COLO829 (cell line): Measurements from ENCODE around the gene ZNF598.

Experiments used
- DNase-seq: peaks from one replicate; pipeline ENCODE4 v3.0.0; 2012; ENCODE audit warnings: low spot score

The ZNF598 gene

DNA sequence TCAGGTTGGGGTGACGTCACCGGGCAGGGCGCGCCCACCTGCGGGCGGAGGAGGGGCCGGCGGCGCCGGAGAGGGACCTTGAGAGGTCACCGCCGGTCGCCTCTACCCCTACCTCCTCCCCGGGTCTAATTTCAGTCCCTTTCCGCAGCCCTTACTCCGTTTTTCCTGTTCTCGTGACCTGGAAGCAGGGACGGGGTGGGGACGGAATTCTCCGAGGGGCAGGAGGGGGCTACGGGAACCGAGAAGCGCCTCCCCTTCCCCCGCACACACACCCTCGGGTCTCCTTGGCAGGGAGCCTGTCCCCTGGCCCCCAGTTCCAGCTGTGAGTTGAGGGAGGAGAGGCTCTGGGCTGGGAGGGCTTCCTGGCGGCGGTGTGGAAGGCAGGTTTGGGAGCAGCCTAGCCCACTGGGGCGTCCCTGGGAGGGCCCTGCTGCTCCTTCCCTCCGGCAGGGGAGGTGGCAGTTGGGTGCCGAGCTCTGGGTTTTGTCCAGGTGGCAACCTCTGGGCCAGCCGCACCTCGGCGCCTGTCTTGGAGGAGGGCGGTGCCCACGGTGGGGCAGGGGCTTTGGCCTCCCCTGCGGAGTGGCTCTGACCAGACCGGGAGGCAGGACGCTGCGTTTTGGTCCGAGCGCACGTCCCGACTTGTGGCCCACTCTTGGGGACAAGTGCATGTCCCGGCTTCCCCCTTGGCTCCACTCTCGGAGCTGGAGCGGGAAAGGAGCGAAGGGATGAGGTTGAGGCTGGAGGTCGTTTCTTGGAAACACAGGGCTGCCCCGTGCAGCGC, 19.1 kb downstream of the ZNF598 start:
- DNase-seq: no peak

DNA sequence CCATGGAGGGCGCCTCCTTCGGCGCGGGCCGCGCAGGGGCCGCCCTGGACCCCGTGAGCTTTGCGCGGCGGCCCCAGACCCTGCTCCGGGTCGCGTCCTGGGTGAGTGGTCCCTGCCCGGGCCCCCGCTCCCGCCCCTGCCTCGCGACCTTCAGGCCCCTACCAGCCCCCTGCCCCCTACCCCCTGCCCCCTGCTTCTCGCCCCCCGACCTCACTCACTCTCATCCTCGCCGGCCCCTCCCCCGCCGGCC, 19.6 kb downstream of the ZNF598 start:
- DNase-seq: no peak

DNA sequence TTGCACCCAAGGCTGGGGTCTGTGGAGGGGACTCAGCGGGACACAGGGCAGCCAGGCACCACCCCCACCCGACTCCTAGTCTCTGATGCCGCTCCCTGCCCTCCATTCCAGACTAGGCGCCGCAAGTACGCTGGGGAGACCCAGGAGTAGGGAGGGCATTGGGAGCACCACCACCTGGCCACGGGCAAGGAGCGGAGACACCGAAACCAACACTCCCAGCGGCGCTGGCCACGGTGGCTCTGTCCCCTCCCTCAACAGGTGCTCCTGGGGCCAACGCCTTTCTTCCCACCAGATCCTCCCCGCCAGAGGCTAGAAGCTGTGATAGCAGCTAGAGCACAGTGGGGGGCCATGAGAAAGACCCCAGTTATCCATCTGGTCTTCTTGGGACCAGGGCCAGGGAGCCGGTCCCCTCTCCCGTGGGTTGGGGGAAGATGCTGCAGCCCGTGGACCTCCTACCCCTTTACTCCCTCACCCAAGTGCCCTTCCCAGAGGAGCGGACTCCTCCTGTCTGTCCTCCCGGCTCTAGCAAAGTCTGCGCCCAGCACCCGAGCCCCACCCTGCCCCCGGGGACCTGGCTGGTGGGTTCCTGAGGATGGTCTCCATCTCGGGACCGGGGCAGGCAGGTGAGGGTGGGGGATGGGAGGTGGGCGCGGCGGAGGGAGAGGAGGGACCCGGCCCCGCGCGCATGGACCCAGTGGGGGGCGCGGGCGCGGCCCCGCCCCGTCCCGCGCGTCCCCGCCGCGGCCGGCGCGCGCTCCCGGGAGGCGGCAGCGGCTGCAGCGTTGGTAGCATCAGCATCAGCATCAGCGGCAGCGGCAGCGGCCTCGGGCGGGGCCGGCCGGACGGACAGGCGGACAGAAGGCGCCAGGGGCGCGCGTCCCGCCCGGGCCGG, 20.2 kb downstream of the ZNF598 start, which contains the start of gene SYNGR3:
Gene SYNGR3 (plus strand): TSS at position 762 of the 892 bp plus-strand sequence. CDS start 133 bp downstream, outside the sequence.
- no peak for DNase-seq

DNA sequence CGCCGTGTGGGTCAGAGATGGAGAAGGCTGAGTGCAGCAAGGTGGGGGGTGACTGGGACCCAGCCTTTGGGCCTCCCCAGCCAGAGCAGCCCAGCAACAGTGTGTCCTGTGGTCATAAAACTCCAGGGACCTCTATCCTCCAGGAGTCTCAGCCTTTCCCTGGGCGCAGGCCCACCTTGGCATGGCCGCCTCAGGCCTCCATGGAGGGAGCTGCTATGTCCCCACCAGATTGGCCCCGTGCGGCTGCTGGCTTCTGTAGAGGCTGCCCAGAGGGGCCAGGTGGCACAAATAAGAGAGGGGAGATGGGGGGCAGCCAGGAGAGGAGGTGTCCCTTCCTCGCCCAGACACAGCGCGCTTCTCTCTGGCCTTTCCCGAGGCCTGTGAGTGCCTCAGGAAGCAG, 22.4 kb downstream of the ZNF598 start:
- no peak for DNase-seq

DNA sequence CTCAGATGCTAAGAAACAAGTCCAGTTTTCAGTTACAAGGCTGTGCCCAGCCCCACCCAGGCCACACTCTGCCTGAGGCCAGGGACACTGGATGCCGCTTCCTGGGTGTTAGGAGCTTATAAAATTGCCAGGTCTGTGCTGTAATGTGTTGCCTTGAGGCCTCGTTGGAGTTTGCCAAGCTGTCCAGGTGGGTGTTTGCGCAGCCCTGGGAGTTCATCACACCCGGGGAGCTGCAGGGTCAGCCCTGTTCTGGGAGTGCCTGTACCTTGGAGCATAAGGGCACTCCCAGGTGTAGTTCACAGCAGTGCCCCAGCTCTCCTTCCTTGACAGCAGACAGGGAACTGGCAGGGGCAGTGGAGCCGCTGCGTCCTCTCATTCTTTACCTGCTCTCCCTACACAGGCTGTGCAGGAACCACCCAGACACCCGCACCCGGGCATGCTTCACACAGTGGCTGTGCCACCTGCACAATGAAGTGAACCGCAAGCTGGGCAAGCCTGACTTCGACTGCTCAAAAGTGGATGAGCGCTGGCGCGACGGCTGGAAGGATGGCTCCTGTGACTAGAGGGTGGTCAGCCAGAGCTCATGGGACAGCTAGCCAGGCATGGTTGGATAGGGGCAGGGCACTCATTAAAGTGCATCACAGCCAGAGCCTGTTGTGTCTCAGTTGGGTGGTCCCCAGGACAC, 24.0 kb downstream of the ZNF598 start:
- DNase-seq: no peak

DNA sequence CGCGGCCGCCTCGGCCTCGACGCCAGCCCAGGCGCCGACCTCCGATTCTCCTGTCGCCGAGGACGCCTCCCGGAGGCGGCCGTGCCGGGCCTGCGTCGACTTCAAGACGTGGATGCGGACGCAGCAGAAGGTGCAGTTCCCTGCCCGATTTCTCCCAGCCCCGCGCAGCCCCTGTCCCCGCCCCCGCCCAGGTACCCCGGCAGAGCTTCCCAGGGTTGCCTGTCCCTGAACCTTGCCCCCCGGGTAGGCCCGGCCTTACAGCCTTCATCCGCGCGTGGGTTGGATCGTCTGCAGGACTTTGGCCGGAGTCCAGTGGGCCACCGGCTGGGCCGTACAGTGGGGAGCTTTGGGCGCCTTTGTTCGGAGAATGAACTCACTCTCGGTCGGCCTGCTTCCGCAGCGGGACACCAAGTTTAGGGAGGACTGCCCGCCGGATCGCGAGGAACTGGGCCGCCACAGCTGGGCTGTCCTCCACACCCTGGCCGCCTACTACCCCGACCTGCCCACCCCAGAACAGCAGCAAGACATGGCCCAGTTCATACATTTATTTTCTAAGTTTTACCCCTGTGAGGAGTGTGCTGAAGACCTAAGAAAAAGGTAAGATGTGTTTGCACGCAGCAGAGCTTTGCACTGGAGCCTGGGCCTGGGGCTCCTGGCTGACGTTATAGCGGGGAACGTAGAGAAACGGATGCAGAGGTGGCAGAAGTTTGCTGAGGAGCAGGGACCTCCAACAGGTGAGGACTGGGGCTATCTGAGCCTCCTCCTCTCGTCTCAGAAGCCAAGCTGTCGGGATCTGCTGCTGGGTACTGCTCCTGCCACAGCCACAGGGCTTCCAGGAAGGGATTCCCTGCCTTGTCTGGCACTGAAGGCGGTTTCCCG, 25.0 kb downstream of the ZNF598 start:
- no peak for DNase-seq

DNA sequence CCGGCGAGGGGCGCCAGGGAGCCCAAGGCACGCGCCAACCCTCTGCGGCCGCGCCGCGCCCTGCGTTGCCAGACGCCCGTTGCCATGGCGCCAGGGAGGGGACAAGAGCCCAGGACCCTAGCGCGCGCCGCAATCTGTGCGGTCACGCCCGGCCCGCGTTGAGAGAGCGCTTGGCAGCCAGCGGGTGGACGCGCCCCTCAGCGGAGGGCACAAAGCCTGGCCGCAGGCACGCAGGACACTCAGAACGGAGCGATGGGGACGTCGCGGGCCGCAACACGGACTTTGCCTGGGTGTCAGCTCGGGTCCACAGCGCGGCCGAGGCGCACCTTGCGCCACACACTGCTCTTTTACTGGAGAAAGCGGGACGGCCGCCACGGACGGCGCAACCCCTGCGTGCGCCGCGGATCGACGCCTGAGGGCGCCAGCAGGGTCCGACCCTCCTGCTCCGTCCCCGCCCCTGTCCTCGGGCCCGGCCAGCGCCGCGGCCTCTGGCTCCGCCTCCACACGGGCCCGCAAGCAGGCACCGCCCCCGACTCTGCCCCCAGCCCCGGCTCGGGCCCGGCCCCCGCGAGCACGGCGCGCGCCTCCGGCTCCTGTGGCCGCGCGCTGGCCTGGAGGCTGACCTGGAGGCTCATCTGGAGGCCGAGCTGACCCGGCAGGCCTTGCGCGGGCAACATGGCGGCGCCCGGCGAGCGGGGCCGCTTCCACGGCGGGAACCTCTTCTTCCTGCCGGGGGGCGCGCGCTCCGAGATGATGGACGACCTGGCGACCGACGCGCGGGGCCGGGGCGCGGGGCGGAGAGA, 25.9 kb downstream of the ZNF598 start, which contains the start of gene GFER:
Gene GFER (plus strand): TSS at position 650 of the 803 bp plus-strand sequence. CDS start 26 bp downstream, at position 676.
- DNase-seq: peak; percentile 96

DNA sequence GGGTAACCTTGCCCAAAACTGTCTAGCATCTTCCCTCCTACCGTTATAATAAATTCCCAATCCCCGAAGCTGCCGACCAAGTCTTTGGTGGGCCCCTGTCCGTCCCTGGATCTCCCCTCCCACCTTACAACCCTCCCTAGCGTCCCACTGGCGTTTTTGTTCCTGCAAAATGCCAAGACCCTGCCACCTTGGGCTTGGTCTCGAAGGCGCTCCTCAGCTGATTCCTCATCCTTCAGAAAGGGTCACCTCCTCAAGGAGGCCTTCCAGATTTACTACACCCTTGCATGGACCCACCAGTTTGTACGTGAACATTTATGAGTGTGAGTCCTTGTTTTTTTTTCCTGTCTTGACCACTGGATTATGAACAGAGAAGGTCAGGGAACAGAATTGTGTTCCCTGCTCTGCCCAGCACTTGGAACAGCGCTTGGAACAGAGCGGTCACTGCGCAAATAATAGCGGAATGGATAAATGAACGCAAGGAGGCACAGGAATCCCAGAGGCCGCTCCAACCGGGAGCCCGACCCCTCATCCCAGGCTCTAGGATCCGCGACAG, 26.6 kb downstream of the ZNF598 start:
- no peak for DNase-seq

DNA sequence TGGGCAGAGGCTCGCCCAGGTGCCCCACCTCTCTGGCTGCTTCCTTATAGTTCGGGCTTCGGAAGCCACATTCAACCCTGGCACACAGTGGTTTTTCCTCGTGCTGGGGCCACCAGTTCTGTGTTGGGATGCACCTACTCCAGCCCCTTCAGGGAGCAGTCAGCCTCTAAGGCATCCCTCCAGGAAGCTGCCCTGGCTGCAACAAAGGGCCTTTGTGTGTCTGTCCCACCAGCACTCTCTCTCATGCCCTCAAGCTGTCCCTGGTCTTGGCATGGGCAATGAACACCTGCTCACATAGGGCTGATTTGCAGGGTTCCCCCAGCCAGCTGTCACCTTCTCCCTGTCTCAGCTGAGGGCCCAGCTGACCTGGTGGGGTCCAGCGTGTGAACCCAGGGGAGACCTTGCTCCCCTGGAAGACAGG, 27.6 kb downstream of the ZNF598 start:
- DNase-seq: peak; percentile 69

DNA sequence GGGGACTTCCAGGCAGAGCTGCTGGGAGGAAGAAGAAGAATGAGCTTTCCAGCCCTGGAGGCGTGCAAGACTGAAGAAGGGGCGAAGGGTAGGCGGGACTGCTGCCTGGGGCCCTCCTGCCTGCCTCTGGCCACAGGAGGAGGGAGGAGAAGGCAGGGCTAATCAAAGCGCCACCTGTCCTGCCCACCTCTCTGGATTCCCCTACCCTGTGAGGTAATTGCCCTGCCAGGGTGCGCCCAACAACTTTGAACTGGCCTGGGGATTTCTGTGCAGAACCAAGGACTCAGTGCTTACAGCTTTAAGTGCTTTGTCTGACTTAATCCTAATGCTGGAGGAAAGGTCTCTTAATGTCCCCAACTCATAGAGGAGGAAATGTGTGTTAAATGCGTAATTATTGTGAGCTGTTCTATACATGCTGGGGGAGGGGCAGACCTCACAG, 28.2 kb downstream of the ZNF598 start, which contains the start of gene NOXO1:
Gene NOXO1 (minus strand): TSS at position 72 of the 439 bp plus-strand sequence. CDS start 290 bp downstream, outside the sequence.
- DNase-seq: no peak

DNA sequence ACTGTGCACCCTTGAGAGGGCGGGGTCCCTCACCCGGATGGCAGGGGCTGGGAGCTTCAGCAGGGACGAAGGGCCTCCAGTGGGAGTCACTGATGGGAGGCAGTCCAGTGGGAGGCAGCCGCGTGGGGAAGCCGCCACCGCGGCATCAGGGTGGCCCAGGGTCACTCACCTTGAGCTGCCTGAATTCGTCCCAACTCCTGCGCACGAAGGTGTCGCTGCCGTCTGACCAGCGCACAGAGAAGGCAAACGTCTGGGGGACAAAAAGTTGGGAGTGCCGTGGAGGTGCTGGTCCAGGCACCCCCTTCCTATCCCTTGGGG, 28.9 kb downstream of the ZNF598 start:
- DNase-seq: no peak

DNA sequence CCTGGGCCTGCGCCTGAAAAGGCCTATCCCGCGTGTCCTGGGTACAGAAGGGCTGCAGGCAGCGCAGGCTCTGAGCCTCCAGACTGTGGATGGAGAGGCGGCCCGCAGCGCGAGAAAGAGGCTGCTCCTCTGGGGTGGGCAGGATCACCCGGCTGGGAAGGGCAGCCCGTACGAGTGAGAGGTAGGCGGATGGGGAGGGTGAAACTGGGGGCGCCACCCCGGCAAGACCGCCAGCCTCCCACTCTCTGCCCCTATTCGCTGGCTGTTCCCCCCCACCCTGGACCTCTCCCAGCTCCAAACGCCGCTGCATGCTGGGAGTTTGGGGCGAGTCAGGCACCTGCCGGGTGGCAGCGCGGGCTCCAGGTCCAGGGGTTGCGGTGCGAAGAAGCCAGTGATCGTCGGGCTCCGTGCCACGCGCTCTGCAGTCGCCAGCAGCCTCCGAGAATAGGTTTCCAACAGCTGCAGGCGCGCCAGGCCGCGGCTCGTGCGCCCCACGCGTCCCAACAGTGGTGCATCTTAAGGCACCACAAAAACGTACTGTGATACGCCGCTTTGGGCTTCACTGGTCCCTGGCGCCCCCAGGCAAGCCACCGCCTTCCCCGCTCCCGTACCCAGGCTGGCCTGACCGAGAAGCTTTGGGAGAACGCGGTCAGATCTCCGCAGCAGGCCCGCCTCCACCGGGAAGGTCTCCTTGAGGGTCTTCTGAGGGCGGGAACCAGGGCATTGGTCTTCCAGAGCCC, 29.4 kb downstream of the ZNF598 start:
- DNase-seq: no peak

DNA sequence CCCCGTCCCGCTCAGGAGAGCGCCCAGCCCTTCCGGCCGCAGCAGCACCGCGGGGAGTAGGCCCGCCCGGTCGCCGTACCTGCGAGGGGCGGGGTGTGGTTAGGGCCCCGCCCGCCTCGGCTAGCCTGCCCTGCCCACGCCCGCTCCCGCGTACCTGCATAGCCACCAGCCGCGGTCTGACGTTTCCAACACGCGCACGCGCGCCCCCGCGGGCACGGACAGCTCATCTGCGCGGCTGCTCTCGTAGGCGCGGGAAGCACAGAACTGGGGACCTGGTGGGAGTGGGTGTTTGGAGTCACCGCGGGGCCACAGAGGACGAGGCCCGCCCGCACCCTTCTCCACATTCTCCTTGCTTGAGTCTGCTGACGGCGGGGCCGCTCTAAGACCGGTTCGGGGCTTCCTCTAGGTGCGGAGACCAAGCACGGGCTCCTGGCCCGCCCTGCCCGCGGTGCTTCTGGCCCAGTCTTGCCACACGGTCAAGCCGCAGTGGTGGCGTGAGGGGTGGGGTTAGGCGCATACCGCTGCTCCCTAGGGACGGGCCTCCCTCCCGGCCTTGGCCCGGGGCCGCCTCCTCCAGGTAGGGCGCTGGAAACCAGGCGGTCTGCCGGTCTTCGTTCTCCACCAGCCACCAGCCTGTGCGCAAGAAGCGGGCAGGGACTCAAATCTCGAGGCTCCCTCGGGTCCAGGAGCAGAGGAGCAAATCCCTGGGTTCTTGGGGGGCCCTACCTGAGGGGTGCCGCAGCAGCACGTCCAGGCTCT, 30.2 kb downstream of the ZNF598 start:
- DNase-seq: no peak

DNA sequence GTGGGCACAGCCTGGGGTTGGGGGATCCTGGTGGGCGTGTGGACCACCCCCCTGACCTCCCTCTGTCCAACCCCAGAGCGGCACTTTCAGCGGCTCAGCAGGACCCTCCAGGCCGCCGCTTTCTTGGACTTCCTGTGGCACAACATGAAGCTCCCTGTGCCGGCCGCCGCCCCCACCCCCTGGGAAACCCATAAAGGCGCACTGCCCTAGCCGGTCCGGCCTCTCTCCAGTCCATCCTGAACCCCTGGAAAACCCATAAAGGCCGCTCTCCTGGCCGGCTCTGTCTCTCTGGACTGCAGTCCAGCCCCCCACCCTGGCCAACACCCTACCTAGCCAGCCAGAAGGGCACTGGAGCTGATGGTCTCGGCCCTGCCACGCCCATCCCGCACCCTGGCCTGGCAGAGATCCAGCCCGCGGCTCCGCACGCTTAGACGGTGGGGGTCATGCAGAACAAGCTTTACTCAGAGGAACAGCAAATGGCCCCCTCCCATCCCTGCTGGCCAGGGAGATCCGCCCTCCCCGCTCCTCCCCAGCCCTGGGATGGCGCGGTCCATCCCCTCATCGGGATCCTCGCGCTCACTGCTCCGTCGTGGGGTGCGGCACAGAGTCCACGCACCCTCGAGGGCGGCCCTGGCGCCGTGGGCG, 31.0 kb downstream of the ZNF598 start:
- DNase-seq: no peak

DNA sequence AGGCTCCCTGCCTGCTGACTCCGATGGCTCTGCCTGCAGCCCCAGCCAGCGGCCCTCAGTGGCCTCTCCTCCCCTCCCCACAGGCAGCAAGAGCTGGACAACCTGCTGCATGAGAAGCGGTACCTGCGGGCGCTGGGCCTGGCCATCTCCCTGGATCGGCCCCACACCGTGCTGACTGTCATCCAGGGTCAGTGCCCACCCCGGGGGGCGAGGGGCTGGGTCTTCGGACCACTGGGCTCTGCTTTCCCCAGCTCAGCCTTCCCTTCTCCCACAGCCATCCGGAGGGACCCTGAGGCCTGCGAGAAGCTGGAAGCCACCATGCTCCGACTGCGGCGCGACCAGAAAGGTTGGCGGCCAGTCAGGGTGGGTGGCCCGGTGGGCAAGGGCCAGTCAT, 31.7 kb downstream of the ZNF598 start:
- no peak for DNase-seq

DNA sequence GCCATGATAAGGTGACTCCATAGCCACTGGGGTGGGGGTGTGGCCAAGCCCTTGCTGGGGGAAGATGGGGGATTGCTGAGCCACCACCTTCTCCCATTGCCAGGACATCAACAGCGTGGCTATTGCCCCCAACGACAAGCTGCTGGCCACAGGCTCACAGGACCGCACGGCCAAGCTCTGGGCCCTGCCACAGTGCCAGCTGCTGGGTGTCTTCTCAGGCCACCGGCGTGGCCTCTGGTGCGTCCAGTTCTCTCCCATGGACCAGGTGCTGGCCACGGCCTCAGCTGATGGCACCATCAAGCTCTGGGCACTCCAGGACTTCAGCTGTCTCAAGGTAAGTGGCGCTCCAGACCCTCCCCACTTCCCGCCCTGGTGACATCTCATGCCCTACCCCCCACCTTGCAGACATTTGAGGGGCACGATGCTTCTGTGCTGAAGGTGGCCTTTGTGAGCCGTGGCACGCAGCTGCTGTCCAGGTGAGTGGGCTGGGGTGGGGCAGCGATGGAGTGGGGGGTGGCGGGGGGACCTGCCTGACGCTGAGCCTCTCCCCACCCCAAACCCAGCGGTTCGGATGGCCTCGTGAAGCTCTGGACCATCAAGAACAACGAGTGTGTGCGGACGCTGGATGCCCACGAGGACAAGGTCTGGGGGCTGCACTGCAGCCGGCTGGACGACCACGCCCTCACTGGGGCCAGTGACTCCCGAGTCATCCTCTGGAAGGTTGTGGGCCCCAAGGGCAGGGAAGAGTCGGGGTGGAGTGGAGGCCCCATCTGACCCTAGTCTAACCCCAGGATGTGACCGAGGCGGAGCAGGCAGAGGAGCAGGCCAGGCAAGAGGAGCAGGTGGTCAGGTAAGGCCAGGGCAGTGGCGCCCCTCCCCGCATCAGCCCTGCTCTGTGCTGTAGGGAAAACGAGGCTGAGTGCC, 32.4 kb downstream of the ZNF598 start:
- no peak for DNase-seq

DNA sequence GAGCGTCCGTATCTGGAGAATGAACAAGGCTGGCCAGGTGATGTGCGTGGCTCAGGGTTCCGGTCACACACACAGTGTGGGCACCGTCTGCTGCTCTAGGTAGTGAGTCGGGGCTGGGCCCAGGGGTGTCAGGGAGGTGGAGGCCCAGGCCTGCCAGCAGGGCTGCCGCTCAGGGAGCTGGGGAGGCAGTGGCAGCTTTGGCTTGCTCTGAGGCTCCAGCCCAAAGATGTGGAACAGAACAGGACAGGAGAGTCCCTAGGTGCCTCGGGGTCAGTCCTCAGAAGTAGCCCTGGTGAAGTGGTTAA, 33.5 kb downstream of the ZNF598 start:
- DNase-seq: no peak
